HG02623 (cell line): Measurements from ENCODE around the gene CD109.
"Not testable (repeated sequence)": the region's sequence is repeated elsewhere in the genome, so short reads cannot be mapped to it uniquely, and the experiment has no call there.

Experiments used
- ATAC-seq: cut with Tn5 transposase; IDR thresholded peaks from one replicate; pipeline ENCODE4 v1.9.1; 2021; ENCODE audit warnings: moderate library complexity; ENCODE audit not compliant: unreplicated experiment

Gene CD109

GRCh38 chr6:73683574-73683973, 12.4 kb upstream of the CD109 start:
- ATAC-seq: not testable (repeated sequence)

DNA sequence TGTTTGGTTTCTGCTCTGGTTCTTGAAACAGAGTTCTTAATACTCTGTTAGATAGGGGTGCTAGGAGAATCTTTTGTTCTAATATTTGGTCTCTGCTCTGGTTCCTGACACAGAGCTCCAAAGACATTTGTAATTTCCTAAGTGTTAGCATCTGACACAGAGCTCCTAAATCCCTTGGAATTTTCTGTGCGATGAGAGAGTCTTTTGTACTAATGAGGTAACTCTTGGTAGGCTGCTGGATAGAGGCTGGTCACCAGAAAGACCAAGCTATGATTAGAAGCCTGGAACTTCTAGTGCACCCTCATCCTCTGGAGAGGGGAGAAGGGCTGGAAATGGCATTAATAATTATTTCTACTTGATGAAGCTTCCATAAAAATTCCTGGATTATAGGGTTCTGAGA, 7.7 kb upstream of the CD109 start:
- ATAC-seq: no peak

DNA sequence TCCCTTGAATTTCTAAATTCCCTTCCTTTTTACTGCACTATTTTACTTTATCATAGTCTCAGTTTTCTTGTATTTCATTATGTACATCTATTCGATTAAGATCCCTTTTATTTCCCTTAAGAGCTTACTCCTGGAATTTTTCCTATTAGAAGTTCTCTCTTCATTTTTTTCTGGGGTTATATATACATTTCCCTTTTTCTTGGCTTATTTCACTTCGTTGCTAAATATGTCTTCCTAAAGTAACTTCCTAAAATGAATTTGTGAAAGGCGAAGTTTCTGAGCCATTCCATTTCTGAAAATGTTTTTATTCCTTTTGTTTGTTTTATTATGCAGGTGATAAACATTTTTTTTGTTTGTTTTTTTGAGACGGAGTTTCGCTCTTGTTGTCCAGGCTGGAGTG, 5.9 kb upstream of the CD109 start:
- no peak for ATAC-seq

- ATAC-seq: no peak
Measured at GRCh38 chr6:73691512-73691911, 4.5 kb upstream of the CD109 start.

- no peak for ATAC-seq
Measured at GRCh38 chr6:73694711-73695411, 1.1 kb upstream of the CD109 start.

- ATAC-seq: no peak
Measured at GRCh38 chr6:73696966-73697655, 1.1 kb downstream of the CD109 start.

- no peak for ATAC-seq
Measured at GRCh38 chr6:73699676-73700459, 3.9 kb downstream of the CD109 start.

- ATAC-seq: no peak
Measured at GRCh38 chr6:73702444-73702843, 6.4 kb downstream of the CD109 start.

GRCh38 chr6:73703466-73703865, 7.5 kb downstream of the CD109 start:
- ATAC-seq: no peak

DNA sequence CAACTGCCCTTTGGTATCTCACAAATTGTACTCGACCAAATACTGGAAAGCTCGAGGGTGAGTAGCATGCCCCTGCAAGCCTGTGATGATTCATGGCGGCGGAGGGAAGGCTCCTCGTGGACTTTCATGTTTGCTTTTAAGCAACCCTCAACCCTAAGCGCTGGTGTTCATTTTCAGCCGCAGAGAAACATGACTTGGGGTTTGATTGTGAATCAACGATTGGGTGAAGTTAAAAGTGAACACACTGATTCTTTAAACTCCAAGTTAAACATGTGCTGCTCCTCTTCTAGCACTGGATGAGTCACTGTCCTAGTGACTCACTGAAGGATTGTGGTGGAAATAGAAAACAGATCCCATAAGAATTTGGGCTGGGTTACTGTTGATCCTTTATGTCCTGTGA, 8.3 kb downstream of the CD109 start:
- ATAC-seq: no peak

- no peak for ATAC-seq
Measured at GRCh38 chr6:73704798-73705197, 8.8 kb downstream of the CD109 start.

GRCh38 chr6:73706971-73707370, 11.0 kb downstream of the CD109 start:
- ATAC-seq: no peak

DNA sequence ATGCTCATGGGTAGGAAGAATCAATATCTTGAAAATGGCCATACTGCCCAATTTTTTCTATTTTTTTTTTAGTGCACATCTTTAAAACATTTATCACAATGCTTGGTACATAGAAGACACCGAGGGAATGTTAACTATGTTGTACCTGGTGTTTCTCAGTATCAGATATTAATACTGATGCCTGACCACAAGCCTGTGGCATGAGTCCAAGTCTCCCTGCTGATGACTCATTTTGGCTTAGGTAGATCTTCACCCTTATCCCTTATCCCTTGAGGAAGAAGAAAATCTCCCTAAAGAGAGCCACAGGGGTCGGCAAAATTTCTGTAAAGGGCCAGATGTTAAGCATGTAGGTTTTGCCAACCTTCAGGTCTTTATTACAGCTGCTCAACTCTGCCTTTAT, 14.5 kb downstream of the CD109 start:
- no peak for ATAC-seq

DNA sequence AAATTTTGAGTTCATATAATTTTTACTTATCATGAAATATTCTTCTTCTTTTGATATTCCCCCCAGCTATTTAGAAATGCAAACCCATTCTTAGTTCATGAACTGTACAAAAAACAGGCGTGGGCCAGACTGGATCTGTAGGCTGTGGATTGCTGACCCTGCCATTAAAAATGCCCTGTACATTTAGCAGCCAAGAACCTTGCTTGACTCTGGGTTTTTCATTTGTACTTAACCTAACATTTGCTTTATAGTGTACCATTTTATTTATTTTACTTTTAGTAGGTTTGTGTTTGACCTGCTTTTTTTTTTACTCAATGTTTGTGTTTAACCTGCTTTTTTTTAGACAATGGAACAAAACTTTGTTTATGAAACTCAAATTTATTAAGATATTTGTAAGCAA, 14.9 kb downstream of the CD109 start:
- ATAC-seq: no peak

GRCh38 chr6:73712535-73713173, 16.7 kb downstream of the CD109 start:
- ATAC-seq: no peak

DNA sequence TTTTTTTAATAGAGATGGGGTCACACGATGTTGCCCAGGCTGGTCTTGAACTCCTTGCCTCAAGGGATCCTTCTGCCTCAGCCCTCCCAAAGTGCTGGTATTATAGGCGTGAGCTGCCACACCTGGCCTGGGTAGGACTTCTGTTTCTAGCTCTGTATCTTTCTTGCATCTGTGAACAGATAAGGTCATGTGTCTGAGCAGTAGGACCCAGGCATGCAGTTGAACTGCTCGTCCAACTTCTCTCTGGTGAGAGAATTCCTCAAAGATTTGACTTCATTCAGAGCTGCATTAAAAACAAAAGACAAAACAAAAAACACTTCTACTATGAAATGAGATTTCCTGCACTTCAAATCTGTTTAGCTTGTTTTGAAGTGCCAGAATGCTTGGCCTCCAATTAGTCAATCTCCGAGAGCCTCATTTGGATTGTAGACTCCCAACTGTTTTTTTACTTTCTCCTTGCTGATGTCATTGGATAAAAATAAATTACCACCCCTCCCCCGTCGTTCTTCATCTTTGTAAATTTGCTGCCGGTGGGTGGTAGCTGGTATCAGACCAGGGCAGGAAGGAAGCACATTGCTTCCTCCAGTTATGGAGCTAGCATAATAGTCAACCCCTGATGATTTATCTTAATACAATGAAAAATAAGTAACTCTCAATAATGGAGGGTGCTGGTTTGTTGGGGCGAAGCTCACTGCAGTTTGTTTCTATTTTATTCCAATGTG, 17.6 kb downstream of the CD109 start:
- ATAC-seq: no peak

DNA sequence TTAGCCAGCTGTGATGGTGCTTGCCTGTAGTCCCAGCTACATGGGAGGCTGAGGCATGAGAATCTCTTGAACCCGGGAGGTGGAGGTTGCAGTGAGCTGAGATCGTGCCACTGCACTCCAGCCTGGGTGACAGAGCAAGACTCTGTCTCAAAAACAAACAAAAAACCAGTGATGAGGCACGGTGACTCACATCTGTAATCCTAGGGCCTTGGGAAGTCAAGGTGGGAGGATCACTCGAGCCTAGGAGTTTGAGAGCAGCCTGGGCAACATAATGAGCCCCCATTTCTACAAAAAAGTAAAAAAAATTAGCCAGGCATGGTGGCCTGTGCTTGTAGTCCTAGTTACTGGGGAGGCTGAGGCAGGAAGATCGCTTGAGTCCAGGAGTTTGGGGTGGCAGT, 19.1 kb downstream of the CD109 start:
- not testable (repeated sequence) for ATAC-seq

GRCh38 chr6:73719046-73719445, 23.0 kb downstream of the CD109 start:
- ATAC-seq: no peak

DNA sequence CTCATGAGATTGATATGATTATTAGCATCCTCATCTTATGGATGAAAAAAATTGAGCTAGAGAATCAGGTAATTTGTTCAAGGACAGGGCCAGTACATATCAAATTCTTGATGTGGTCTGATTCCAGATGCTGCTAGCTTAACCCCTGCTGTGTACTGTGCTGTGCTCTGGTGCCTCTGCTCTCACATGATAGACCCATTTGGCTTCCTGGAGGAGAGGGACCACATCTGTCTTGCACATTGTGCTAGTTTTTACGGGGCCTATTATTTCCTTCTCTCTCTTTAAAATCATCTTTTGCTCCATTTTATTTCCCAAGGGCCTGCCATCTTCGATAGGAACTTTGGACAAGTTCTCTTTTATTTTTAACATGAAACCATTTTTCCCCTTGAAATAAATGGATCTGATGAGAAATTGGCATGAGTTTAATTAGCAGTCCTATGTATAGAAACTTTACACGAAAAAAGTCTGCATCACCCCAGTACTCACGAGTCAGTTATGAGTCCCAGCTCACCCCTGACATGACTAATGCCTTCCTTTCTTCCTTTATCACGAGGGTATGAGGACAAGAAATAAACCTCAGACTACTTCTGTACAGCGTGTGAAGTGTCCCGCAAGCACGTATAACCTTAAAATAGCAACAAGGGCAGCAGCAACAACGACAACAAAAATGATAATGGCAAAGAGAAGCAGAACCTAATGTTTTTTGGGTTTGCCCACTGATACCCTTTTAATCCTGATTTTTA, 26.5 kb downstream of the CD109 start:
- peak; percentile 59 for ATAC-seq

GRCh38 chr6:73723480-73723879, 27.5 kb downstream of the CD109 start:
- not testable (repeated sequence) for ATAC-seq
